ENCODE results near the gene L3MBTL4.

L3MBTL4 gene

DNA sequence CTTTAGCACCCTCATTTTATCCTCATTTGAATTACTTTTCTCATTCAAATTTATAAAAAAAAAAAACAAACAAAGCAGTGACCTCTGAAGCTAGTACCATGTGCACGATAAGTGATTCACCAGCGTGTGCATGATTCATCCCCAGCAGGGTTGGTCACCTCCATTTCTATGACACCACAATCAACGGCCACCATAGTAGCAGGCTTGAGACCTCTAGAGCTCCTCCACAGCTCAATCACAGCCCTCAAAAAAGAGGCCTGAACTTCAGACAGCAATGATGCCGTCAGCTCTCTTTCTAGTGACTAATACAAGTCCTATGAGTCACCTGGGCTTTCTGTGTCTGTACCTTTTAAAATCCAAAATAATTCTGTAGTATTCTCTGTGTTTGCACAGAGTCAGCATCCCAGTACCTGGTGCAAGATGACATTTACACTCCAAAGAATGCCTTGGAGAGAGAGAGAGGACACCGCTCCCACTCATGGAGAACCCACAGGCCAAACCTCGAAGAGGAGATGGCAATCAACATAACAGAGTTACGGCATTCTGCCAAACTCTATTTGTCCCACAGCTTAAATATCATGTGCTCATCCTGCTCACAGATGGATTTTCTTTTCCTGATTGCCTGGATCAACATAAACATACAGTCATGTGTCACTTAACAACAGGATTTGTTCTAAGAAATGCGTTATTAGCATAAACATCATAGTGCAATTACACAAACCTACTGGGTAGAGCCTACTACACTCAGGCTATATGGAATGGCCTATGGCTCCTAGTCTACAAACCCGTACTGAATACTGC, 58.7 kb downstream of the L3MBTL4 start:
- Histone ChIP-seq H3K27me3 (ENCODE audit: control insufficient read depth in 1 of 2, insufficient read depth in 2 of 2, low read length in 2 of 2) (no peaks in the 10 kb centered on the region), H3K27ac (ENCODE audit: low read depth, low read length) (no peak overlapping the region), H3K9ac (ENCODE audit: low read length) (no peak overlapping the region), H3K36me3 (ENCODE audit: insufficient read depth, low read length) (no peaks in the 10 kb centered on the region), H3K9me3 (ENCODE audit: low read length) (no peaks in the 10 kb centered on the region), H3K4me3 (ENCODE audit: low read depth in 1 of 2, low read length in 2 of 2) (no peak overlapping the region), H3K4me1 (ENCODE audit: insufficient read depth, low read length) (no peaks in the 10 kb centered on the region)

DNA sequence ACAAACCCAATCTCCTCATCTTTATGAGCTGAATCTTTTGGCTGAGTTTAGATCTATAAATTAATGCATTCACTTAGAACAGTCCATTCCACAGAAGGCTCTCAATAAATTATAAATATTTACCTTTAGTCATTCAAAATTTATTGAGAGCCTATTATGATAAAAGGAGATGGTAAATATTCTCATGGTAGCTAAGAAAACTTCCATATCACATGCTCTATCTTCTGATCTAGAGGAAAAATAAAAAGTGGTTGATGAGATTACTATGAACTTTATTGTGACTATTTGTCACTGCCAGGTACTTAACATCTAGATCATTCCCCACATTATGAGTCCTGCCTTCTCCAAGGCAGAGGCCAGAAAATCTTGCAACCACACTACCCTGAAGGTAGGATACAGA, 62.4 kb downstream of the L3MBTL4 start:
- H3K4me3 ChIP-seq (ENCODE audit: low read depth in 1 of 2, low read length in 2 of 2) = no peak overlapping the region
- no peak overlapping the region for H3K27ac ChIP-seq (ENCODE audit: low read depth, low read length)
- H3K9ac ChIP-seq (ENCODE audit: low read length) = no peak overlapping the region
- no peaks in the 10 kb centered on the region for H3K27me3 ChIP-seq (ENCODE audit: control insufficient read depth in 1 of 2, insufficient read depth in 2 of 2, low read length in 2 of 2)
- no peaks in the 10 kb centered on the region for H3K4me1 ChIP-seq (ENCODE audit: insufficient read depth, low read length)
- H3K36me3 ChIP-seq (ENCODE audit: insufficient read depth, low read length) = no peaks in the 10 kb centered on the region
- H3K9me3 ChIP-seq (ENCODE audit: low read length) = no peaks in the 10 kb centered on the region

DNA sequence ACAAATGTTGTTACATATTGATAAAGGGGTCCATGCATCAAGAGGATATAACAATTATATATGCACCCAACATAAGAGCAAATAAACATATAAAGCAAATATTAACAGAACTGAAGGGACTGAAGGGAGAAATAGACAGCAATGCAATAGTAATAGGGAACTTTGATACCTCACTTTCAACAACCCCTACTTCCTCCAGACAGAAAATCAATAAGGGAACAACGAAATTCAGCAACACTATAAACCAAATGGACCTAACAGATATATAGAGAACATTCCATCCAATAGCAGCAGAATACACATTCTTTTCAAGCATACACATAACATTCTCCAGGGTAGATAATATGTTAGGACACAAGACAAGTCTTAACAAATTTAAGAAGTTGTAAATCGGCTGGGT, 71.7 kb downstream of the L3MBTL4 start:
- Histone ChIP-seq H3K9me3 (ENCODE audit: low read length) (no peaks in the 10 kb centered on the region), H3K4me1 (ENCODE audit: insufficient read depth, low read length) (no peaks in the 10 kb centered on the region), H3K27me3 (ENCODE audit: control insufficient read depth in 1 of 2, insufficient read depth in 2 of 2, low read length in 2 of 2) (no peaks in the 10 kb centered on the region)

DNA sequence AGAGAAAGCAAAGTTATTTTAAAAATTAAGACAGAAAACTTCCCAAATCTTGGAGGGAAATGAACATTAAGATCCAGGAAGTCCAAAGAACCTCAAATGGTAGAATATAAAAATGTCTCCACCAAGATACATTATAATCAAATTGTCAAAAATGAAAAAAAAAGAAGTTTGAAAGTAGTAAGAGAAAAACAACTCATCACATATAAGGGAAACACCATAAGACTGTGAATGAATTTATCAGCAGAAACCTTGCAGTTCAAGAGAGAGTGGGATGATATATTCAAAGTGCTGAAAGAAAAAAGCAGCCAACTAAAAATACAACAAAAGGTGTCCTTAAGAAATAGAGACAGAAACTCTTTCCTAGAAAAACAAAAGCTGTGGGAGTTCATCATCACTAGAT, 73.0 kb downstream of the L3MBTL4 start:
- H3K4me1 ChIP-seq (ENCODE audit: insufficient read depth, low read length) = no peaks in the 10 kb centered on the region
- H3K27ac ChIP-seq (ENCODE audit: low read depth, low read length) = no peak overlapping the region
- H3K27me3 ChIP-seq (ENCODE audit: control insufficient read depth in 1 of 2, insufficient read depth in 2 of 2, low read length in 2 of 2) = no peaks in the 10 kb centered on the region
- no peak overlapping the region for H3K4me3 ChIP-seq (ENCODE audit: low read depth in 1 of 2, low read length in 2 of 2)
- no peaks in the 10 kb centered on the region for H3K9me3 ChIP-seq (ENCODE audit: low read length)
- no peak overlapping the region for H3K9ac ChIP-seq (ENCODE audit: low read length)
- H3K36me3 ChIP-seq (ENCODE audit: insufficient read depth, low read length) = no peaks in the 10 kb centered on the region

More for the DNA sequence above, 71.7 kb downstream of the L3MBTL4 start:
- Histone ChIP-seq H3K9ac (ENCODE audit: low read length) (no peak overlapping the region), H3K36me3 (ENCODE audit: insufficient read depth, low read length) (no peaks in the 10 kb centered on the region), H3K27ac (ENCODE audit: low read depth, low read length) (no peak overlapping the region), H3K4me3 (ENCODE audit: low read depth in 1 of 2, low read length in 2 of 2) (no peak overlapping the region)

DNA sequence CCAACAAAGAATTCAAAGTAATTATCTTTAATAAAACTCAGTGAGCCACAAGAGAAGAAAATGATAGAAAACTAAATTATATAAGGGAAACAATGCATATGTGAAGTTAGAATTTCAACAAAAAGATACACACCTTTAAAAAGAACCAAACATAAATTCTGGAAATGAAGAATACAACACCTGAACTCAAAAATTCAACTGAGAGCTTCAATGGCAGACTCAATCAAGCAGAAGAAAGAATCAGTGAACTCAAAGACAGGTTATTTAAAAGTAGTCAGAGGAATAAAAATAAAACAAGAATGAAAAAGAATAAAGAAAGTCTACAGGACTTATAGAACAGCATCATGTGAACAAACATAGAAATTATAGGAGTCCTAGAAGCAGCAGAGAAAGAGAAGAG, 73.4 kb downstream of the L3MBTL4 start:
- Histone ChIP-seq H3K4me3 (ENCODE audit: low read depth in 1 of 2, low read length in 2 of 2) (no peak overlapping the region), H3K4me1 (ENCODE audit: insufficient read depth, low read length) (no peaks in the 10 kb centered on the region), H3K36me3 (ENCODE audit: insufficient read depth, low read length) (no peaks in the 10 kb centered on the region), H3K9me3 (ENCODE audit: low read length) (no peaks in the 10 kb centered on the region), H3K27ac (ENCODE audit: low read depth, low read length) (no peak overlapping the region), H3K9ac (ENCODE audit: low read length) (no peak overlapping the region), H3K27me3 (ENCODE audit: control insufficient read depth in 1 of 2, insufficient read depth in 2 of 2, low read length in 2 of 2) (no peaks in the 10 kb centered on the region)

DNA sequence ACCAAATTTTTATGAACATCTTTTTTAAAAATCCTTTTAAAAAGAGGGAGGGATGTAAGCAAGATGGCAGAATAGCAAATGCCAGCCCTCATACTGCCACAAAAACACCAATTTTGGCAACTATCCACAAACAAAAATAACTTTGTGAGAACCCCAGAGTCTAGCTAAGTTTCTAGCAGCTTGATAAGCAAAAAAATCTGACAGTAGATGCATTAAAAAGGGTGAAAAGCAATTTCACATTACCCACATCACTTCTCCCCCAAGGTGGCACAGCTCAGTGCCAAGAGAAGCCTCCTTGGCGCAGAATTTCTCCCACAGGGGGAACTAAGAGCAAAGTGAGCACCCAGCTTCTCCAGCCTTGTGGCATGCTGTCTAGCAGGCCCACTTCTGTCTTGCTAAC, 74.6 kb downstream of the L3MBTL4 start:
- Histone ChIP-seq H3K4me1 (ENCODE audit: insufficient read depth, low read length) (no peaks in the 10 kb centered on the region), H3K4me3 (ENCODE audit: low read depth in 1 of 2, low read length in 2 of 2) (no peak overlapping the region), H3K36me3 (ENCODE audit: insufficient read depth, low read length) (no peaks in the 10 kb centered on the region), H3K27me3 (ENCODE audit: control insufficient read depth in 1 of 2, insufficient read depth in 2 of 2, low read length in 2 of 2) (no peaks in the 10 kb centered on the region), H3K9me3 (ENCODE audit: low read length) (no peaks in the 10 kb centered on the region), H3K27ac (ENCODE audit: low read depth, low read length) (no peak overlapping the region), H3K9ac (ENCODE audit: low read length) (no peak overlapping the region)

DNA sequence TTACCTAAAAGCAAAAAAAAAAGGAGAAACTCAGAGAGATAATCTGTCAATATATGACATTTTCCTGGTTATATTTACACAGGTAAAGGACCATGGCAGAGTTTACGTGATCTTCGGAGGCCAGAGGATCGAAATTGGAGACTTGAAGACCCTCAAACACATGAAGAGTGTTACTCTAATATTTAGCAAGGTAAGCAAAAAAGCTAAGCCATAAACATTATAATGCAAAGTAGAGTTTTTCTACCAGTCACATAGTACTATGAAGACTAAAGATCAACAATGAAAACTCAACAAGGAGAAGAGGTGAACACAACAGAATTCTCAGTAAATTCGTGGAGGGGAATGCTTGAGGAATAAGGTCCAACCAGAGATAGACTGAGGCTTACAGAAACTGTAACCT, 78.5 kb downstream of the L3MBTL4 start:
- Histone ChIP-seq H3K36me3 (ENCODE audit: insufficient read depth, low read length) (no peaks in the 10 kb centered on the region), H3K4me1 (ENCODE audit: insufficient read depth, low read length) (no peaks in the 10 kb centered on the region), H3K9ac (ENCODE audit: low read length) (no peak overlapping the region), H3K27me3 (ENCODE audit: control insufficient read depth in 1 of 2, insufficient read depth in 2 of 2, low read length in 2 of 2) (no peaks in the 10 kb centered on the region), H3K9me3 (ENCODE audit: low read length) (no peaks in the 10 kb centered on the region), H3K27ac (ENCODE audit: low read depth, low read length) (no peak overlapping the region), H3K4me3 (ENCODE audit: low read depth in 1 of 2, low read length in 2 of 2) (no peak overlapping the region)

DNA sequence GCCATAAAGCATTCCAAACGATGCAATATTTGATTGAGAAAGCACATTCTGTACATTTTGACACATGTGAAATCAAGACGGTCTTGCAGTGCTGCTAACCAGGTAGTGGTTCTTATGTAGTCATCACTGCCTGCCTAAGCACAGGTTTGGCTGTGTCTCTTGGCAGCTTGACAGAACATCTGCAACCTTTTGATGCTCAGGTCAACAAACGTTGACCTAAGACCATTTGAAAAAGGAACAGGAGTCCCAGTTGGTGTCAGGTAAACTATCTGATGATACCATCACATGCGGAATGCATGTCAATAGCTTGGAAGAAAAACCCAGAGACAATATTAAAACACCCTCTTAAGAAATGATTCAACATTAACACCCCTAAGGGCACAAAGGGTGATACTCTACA, 80.7 kb downstream of the L3MBTL4 start:
- Histone ChIP-seq H3K9me3 (ENCODE audit: low read length) (no peaks in the 10 kb centered on the region), H3K27me3 (ENCODE audit: control insufficient read depth in 1 of 2, insufficient read depth in 2 of 2, low read length in 2 of 2) (no peaks in the 10 kb centered on the region), H3K9ac (ENCODE audit: low read length) (no peak overlapping the region), H3K4me1 (ENCODE audit: insufficient read depth, low read length) (no peaks in the 10 kb centered on the region), H3K27ac (ENCODE audit: low read depth, low read length) (no peak overlapping the region), H3K4me3 (ENCODE audit: low read depth in 1 of 2, low read length in 2 of 2) (no peak overlapping the region), H3K36me3 (ENCODE audit: insufficient read depth, low read length) (no peaks in the 10 kb centered on the region)

DNA sequence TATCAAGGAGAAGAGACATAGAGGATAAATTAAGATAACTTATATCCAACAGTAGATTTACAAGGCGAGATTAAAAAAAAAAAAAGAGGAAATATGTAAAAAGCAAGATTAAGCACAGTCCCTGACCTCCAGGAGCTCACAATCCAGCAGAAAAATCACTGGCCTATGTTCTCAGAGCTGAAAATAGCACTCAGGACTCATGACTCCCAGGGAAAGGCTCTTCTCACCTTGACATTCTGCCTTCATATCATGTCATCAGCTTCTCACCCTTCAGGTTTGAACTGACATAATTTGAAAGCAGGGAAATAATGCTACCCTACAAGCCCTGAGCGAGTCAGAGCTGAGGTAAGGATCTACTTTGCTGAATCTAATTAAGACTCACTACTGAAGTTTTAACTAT, 82.8 kb downstream of the L3MBTL4 start:
- Histone ChIP-seq H3K9me3 (ENCODE audit: low read length) (no peaks in the 10 kb centered on the region), H3K4me3 (ENCODE audit: low read depth in 1 of 2, low read length in 2 of 2) (no peak overlapping the region), H3K9ac (ENCODE audit: low read length) (no peak overlapping the region), H3K27ac (ENCODE audit: low read depth, low read length) (no peak overlapping the region), H3K4me1 (ENCODE audit: insufficient read depth, low read length) (no peaks in the 10 kb centered on the region), H3K36me3 (ENCODE audit: insufficient read depth, low read length) (no peaks in the 10 kb centered on the region), H3K27me3 (ENCODE audit: control insufficient read depth in 1 of 2, insufficient read depth in 2 of 2, low read length in 2 of 2) (no peaks in the 10 kb centered on the region)

DNA sequence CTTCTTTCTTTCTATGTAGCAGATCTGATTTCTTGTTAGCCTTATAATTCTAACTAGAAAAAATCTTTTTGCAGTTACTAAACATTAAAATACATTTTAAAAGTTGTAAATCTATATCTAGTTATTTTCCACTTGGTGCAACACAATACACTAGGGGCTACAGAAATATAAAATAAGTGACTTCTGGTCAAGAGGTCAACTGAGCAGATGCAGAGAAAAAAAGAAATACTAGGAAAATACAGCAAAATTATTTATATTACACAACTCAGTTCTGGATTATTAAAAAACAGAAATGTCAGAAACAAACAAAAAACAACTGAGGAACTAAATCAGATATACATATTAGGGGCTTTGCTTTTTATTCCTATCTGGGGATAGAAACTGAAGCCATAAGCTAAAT, 83.9 kb downstream of the L3MBTL4 start:
- Histone ChIP-seq H3K27ac (ENCODE audit: low read depth, low read length) (no peak overlapping the region), H3K9ac (ENCODE audit: low read length) (no peak overlapping the region), H3K9me3 (ENCODE audit: low read length) (no peaks in the 10 kb centered on the region), H3K4me1 (ENCODE audit: insufficient read depth, low read length) (no peaks in the 10 kb centered on the region), H3K4me3 (ENCODE audit: low read depth in 1 of 2, low read length in 2 of 2) (no peak overlapping the region), H3K27me3 (ENCODE audit: control insufficient read depth in 1 of 2, insufficient read depth in 2 of 2, low read length in 2 of 2) (no peaks in the 10 kb centered on the region), H3K36me3 (ENCODE audit: insufficient read depth, low read length) (no peaks in the 10 kb centered on the region)

DNA sequence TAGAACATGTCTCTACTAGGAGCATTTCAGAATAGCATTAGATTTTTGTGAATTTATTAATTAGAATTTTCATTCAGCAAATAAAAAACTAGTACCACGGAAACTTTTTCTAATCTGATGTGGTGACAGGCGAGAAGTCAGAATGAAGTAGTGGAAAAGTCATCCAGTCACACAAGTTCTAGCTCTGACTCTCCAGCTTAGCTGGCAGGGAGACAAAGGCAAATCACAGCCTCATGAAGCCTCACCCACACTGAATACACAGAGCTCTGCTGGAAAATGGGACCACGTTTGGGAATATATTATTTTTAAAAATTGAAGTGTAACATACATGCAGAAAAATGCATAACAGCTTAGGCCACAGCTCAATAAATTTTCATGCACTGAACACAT, 86.1 kb downstream of the L3MBTL4 start:
- no peaks in the 10 kb centered on the region for H3K36me3 ChIP-seq (ENCODE audit: insufficient read depth, low read length)
- no peaks in the 10 kb centered on the region for H3K27me3 ChIP-seq (ENCODE audit: control insufficient read depth in 1 of 2, insufficient read depth in 2 of 2, low read length in 2 of 2)
- H3K9me3 ChIP-seq (ENCODE audit: low read length) = peaks cover 3% of the 10 kb centered on the region
- no peak overlapping the region for H3K9ac ChIP-seq (ENCODE audit: low read length)
- H3K4me3 ChIP-seq (ENCODE audit: low read depth in 1 of 2, low read length in 2 of 2) = no peak overlapping the region
- no peaks in the 10 kb centered on the region for H3K4me1 ChIP-seq (ENCODE audit: insufficient read depth, low read length)
- H3K27ac ChIP-seq (ENCODE audit: low read depth, low read length) = no peak overlapping the region

DNA sequence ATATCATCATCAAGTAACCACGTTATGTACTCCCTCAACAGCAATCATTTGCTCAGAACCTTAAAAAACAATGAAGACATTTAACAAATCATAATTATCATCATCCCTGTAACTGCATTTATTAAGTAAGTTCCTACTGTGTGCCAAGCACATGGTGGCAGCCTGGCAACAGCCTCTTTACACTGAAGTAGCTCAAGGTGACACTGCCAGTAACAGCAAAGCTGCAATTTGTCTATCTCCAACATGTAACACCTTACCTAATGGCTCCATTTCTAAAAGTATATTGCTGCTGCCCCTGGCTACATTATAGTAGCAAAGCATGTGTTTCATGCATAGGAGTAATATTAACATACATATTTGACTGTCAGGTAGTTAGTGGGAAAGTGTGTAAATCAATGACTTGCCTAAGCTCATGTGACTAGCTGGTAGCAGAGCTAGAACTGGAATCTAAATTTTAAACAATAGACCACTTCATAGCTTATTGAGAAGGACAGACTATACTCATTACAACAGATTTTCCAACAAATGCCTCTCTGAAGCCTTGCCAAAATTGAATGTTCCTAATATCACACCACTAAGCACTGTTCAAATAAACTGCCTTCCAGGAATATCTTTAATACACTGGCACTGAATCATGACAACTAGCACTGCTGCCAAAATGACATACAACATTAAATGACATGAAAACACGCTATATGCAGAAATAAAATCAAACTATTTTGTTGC, 86.7 kb downstream of the L3MBTL4 start:
- H3K27ac ChIP-seq (ENCODE audit: low read depth, low read length) = no peak overlapping the region
- H3K27me3 ChIP-seq (ENCODE audit: control insufficient read depth in 1 of 2, insufficient read depth in 2 of 2, low read length in 2 of 2) = no peaks in the 10 kb centered on the region
- no peak overlapping the region for H3K9ac ChIP-seq (ENCODE audit: low read length)
- peaks cover 7% of the 10 kb centered on the region for H3K9me3 ChIP-seq (ENCODE audit: low read length)
- H3K4me3 ChIP-seq (ENCODE audit: low read depth in 1 of 2, low read length in 2 of 2) = no peak overlapping the region
- no peaks in the 10 kb centered on the region for H3K4me1 ChIP-seq (ENCODE audit: insufficient read depth, low read length)
- no peaks in the 10 kb centered on the region for H3K36me3 ChIP-seq (ENCODE audit: insufficient read depth, low read length)
